Spleen (tissue), 7 donors: ENCODE results near the gene SETDB2.

Experiments used
- POLR2A ChIP-seq, 3 donors: fragments of 450-650 bp; IDR thresholded peaks; one replicate each; pipeline ENCODE4 v1.5.1; 2017; ENCODE audit warnings: antibody characterized with exemption in 3 of 3, mild to moderate bottlenecking in 1 of 3
- TF ChIP-seq, protein P1 (sequence below), 11 experiments: fragments of 200-600 bp in 7 of 11; fragments of 450-650 bp in 4 of 11; sonication (generic) in 4 of 11; IDR thresholded peaks in 8 of 11; conservative IDR thresholded peaks in 3 of 11; 1 replicate in 7 of 11; 2 replicates in 4 of 11; pipeline versions ENCODE4 v1.4.0 to v1.8.0; 2016 to 2021; ENCODE audit warnings: antibody characterized with exemption in 11 of 11, inconsistent platforms in 4 of 11, mild to moderate bottlenecking in 1 of 11
- donor health status: DM: no; HTN: no; CAD: no; lungs with moderate emphysema.
- donor health status: DM: no; HTN: no; CAD: no.
- donor health status: DM: no; HTN: no; CAD: no.

- TF ChIP-seq, protein P1, sequence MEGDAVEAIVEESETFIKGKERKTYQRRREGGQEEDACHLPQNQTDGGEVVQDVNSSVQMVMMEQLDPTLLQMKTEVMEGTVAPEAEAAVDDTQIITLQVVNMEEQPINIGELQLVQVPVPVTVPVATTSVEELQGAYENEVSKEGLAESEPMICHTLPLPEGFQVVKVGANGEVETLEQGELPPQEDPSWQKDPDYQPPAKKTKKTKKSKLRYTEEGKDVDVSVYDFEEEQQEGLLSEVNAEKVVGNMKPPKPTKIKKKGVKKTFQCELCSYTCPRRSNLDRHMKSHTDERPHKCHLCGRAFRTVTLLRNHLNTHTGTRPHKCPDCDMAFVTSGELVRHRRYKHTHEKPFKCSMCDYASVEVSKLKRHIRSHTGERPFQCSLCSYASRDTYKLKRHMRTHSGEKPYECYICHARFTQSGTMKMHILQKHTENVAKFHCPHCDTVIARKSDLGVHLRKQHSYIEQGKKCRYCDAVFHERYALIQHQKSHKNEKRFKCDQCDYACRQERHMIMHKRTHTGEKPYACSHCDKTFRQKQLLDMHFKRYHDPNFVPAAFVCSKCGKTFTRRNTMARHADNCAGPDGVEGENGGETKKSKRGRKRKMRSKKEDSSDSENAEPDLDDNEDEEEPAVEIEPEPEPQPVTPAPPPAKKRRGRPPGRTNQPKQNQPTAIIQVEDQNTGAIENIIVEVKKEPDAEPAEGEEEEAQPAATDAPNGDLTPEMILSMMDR (IDR thresholded peaks at IDR 0.05 in 8 of 11, conservative IDR thresholded peaks at IDR 0.05 in 3 of 11): no peak
- no peak for TF ChIP-seq POLR2A (IDR thresholded peaks at IDR 0.05)
Observed at GRCh38 chr13:49395878-49396380, 48.1 kb upstream of the SETDB2 start.
